Measurements from ENCODE around the gene SET. TPM values are rescaled to one million over a fixed set of nuclear protein-coding genes. Genes with fewer than 3 reads are reported as not detected.

The SET gene

Small RNAs within 50 kb of the gene (small RNA-seq; reads per million reads assigned to genes)
- gene RF00017 (ENCODE audit: insufficient read depth) (not detected), gene RN7SL560P (ENCODE audit: insufficient read depth) (not detected)

Measured in mesendoderm (in vitro differentiated cells).